Adrenal gland (tissue), 5 donors: Measurements from ENCODE around the gene IPO13.

Experiments
- POLR2A ChIP-seq, 2 donors: fragments of 450-650 bp; IDR thresholded peaks; one replicate each; pipeline ENCODE4 v1.6.1; 2017; ENCODE audit warnings: antibody characterized with exemption in 2 of 2, mild to moderate bottlenecking in 2 of 2, moderate library complexity in 1 of 2
- TF ChIP-seq, protein P1 (sequence below), 6 experiments: fragments of 450-650 bp in 4 of 6; fragments of 200-600 bp in 2 of 6; sonication (generic) in 1 of 6; IDR thresholded peaks; 1 replicate in 5 of 6; 2 replicates in 1 of 6; pipeline versions ENCODE4 v1.5.1 to v1.8.0; 2016 to 2021; ENCODE audit warnings: antibody characterized with exemption in 6 of 6, mild to moderate bottlenecking in 2 of 6, moderate library complexity in 1 of 6
- donor health status: DM: no; HTN: no; CAD: no.

DNA sequence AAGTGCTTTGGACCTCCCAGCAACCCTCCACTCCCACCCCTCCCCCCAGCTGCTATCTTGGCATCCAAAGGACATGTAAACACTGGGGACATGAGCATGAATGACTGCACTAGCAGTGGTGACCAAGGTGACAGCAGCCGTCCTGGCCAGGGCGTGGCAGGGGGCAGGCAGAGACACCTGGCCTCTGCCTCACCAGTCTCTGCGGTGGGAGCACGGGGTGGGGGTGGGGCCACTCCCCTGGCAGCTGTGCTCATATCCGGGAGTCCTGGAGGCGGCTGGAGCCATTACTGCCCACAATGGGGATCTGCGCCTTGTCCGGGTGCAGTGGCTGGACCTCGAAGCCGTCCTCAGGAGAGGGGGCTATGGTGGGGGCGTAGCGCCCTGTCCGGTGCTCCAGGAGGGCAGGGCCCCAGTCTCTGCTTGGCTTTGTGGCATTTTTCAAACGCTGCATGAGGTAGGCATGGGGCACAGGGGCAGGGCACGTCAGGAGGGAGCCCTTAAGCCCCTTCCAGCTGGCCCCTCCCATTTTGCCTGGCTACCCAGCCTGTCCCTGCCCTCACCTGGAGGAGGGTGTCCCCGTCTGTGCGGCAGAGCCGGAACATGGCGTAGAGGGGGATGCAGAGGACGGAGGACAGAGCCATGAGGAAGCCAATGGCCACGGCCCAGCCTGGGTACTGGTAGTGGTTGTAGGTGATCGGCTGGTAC is 50.7 kb downstream of the IPO13 start:
- TF ChIP-seq, protein P1, sequence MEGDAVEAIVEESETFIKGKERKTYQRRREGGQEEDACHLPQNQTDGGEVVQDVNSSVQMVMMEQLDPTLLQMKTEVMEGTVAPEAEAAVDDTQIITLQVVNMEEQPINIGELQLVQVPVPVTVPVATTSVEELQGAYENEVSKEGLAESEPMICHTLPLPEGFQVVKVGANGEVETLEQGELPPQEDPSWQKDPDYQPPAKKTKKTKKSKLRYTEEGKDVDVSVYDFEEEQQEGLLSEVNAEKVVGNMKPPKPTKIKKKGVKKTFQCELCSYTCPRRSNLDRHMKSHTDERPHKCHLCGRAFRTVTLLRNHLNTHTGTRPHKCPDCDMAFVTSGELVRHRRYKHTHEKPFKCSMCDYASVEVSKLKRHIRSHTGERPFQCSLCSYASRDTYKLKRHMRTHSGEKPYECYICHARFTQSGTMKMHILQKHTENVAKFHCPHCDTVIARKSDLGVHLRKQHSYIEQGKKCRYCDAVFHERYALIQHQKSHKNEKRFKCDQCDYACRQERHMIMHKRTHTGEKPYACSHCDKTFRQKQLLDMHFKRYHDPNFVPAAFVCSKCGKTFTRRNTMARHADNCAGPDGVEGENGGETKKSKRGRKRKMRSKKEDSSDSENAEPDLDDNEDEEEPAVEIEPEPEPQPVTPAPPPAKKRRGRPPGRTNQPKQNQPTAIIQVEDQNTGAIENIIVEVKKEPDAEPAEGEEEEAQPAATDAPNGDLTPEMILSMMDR (IDR thresholded peaks at IDR 0.05) = no peak
- TF ChIP-seq POLR2A (IDR thresholded peaks at IDR 0.05) = no peak
